ENCODE data around the gene LPP. TPM values are rescaled to one million over a fixed set of nuclear protein-coding genes. Genes with fewer than 3 reads are reported as not detected.

LPP gene
- polyA plus RNA-seq, 2 donors, result 10.5 to 12.9 TPM

GRCh38 chr3:188209034-188209433, 55.1 kb downstream of the LPP start:
- no peaks in the 10 kb centered on the region for H3K9me3 ChIP-seq (ENCODE audit: control insufficient read depth in 2 of 2, insufficient read depth in 1 of 2, low read depth in 1 of 2, low read length in 1 of 2)
- H3K27ac ChIP-seq (ENCODE audit: low read depth in 2 of 2, low read length in 1 of 2), result peak overlapping the region in 1 of 2 donors; percentile 40
- 73 to 81% methylated on average over 3 of the region's 3 CpGs for WGBS, 2 donors
- H3K4me1 ChIP-seq (ENCODE audit: control insufficient read depth in 2 of 2, insufficient read depth in 2 of 2, low read length in 1 of 2), result peaks cover 0 to under 1% of the 10 kb centered on the region in 2 donors
- no peak overlapping the region for H3K4me3 ChIP-seq (ENCODE audit: low read depth in 1 of 2, low read length in 2 of 2)
- no peaks in the 10 kb centered on the region for H3K27me3 ChIP-seq (ENCODE audit: control insufficient read depth in 1 of 2, insufficient read depth in 2 of 2, low read length in 2 of 2)
- peaks cover 0 to 2% of the 10 kb centered on the region in 2 donors for H3K36me3 ChIP-seq (ENCODE audit: control insufficient read depth in 2 of 2, insufficient read depth in 2 of 2, low read length in 1 of 2)

- Histone ChIP-seq H3K9me3 (ENCODE audit: control insufficient read depth in 2 of 2, insufficient read depth in 1 of 2, low read depth in 1 of 2, low read length in 1 of 2) (no peaks in the 10 kb centered on the region), H3K27ac (ENCODE audit: low read depth in 2 of 2, low read length in 1 of 2) (peak overlapping the region; percentile 21 to 40), H3K4me3 (ENCODE audit: low read depth in 1 of 2, low read length in 2 of 2) (no peak overlapping the region), H3K27me3 (ENCODE audit: control insufficient read depth in 1 of 2, insufficient read depth in 2 of 2, low read length in 2 of 2) (no peaks in the 10 kb centered on the region), H3K4me1 (ENCODE audit: control insufficient read depth in 2 of 2, insufficient read depth in 2 of 2, low read length in 1 of 2) (no peaks in the 10 kb centered on the region), H3K36me3 (ENCODE audit: control insufficient read depth in 2 of 2, insufficient read depth in 2 of 2, low read length in 1 of 2) (peaks cover 0 to 2% of the 10 kb centered on the region in 2 donors)
- WGBS, 2 donors, result 76 to 83% methylated on average over 1 of the region's 1 CpG
These were observed 55.8 kb downstream of the LPP start for GRCh38 chr3:188209740-188210139.

- Histone ChIP-seq H3K4me1 (ENCODE audit: control insufficient read depth in 2 of 2, insufficient read depth in 2 of 2, low read length in 1 of 2) (no peaks in the 10 kb centered on the region), H3K4me3 (ENCODE audit: low read depth in 1 of 2, low read length in 2 of 2) (no peak overlapping the region), H3K27ac (ENCODE audit: low read depth in 2 of 2, low read length in 1 of 2) (peak overlapping the region; percentile 22 to 33), H3K27me3 (ENCODE audit: control insufficient read depth in 1 of 2, insufficient read depth in 2 of 2, low read length in 2 of 2) (no peaks in the 10 kb centered on the region), H3K36me3 (ENCODE audit: control insufficient read depth in 2 of 2, insufficient read depth in 2 of 2, low read length in 1 of 2) (no peaks in the 10 kb centered on the region), H3K9me3 (ENCODE audit: control insufficient read depth in 2 of 2, insufficient read depth in 1 of 2, low read depth in 1 of 2, low read length in 1 of 2) (no peaks in the 10 kb centered on the region)
- WGBS, 2 donors, result 81 to 90% methylated on average over 4 of the region's 4 CpGs
These were observed 57.5 kb downstream of the LPP start for GRCh38 chr3:188211476-188211875.

- H3K27me3 ChIP-seq (ENCODE audit: control insufficient read depth in 1 of 2, insufficient read depth in 2 of 2, low read length in 2 of 2), result no peaks in the 10 kb centered on the region
- WGBS, 2 donors, result 69% methylated on average over 9 of the region's 9 CpGs
- peak overlapping the region; percentile 71 to 88 for H3K27ac ChIP-seq (ENCODE audit: low read depth in 2 of 2, low read length in 1 of 2)
- H3K36me3 ChIP-seq (ENCODE audit: control insufficient read depth in 2 of 2, insufficient read depth in 2 of 2, low read length in 1 of 2), result no peaks in the 10 kb centered on the region
- no peaks in the 10 kb centered on the region for H3K9me3 ChIP-seq (ENCODE audit: control insufficient read depth in 2 of 2, insufficient read depth in 1 of 2, low read depth in 1 of 2, low read length in 1 of 2)
- no peaks in the 10 kb centered on the region for H3K4me1 ChIP-seq (ENCODE audit: control insufficient read depth in 2 of 2, insufficient read depth in 2 of 2, low read length in 1 of 2)
- peak overlapping the region; percentile 15 to 37 for H3K4me3 ChIP-seq (ENCODE audit: low read depth in 1 of 2, low read length in 2 of 2)
These were observed 58.5 kb downstream of the LPP start for GRCh38 chr3:188212308-188212969.

GRCh38 chr3:188214442-188214841, 60.5 kb downstream of the LPP start:
- Histone ChIP-seq H3K9me3 (ENCODE audit: control insufficient read depth in 2 of 2, insufficient read depth in 1 of 2, low read depth in 1 of 2, low read length in 1 of 2) (no peaks in the 10 kb centered on the region), H3K4me1 (ENCODE audit: control insufficient read depth in 2 of 2, insufficient read depth in 2 of 2, low read length in 1 of 2) (no peaks in the 10 kb centered on the region), H3K36me3 (ENCODE audit: control insufficient read depth in 2 of 2, insufficient read depth in 2 of 2, low read length in 1 of 2) (no peaks in the 10 kb centered on the region), H3K27ac (ENCODE audit: low read depth in 2 of 2, low read length in 1 of 2) (peak overlapping the region; percentile 59 to 80), H3K27me3 (ENCODE audit: control insufficient read depth in 1 of 2, insufficient read depth in 2 of 2, low read length in 2 of 2) (no peaks in the 10 kb centered on the region), H3K4me3 (ENCODE audit: low read depth in 1 of 2, low read length in 2 of 2) (peak overlapping the region in 1 of 2 donors; percentile 40)
- 57 to 78% methylated on average over 1 of the region's 1 CpG for WGBS, 2 donors

GRCh38 chr3:188215129-188215528, 61.2 kb downstream of the LPP start:
- H3K4me1 ChIP-seq (ENCODE audit: control insufficient read depth in 2 of 2, insufficient read depth in 2 of 2, low read length in 1 of 2), result no peaks in the 10 kb centered on the region
- WGBS, 2 donors, result 74 to 91% methylated on average over 2 of the region's 2 CpGs
- peak overlapping the region in 1 of 2 donors; percentile 40 for H3K4me3 ChIP-seq (ENCODE audit: low read depth in 1 of 2, low read length in 2 of 2)
- H3K27me3 ChIP-seq (ENCODE audit: control insufficient read depth in 1 of 2, insufficient read depth in 2 of 2, low read length in 2 of 2), result no peaks in the 10 kb centered on the region
- H3K36me3 ChIP-seq (ENCODE audit: control insufficient read depth in 2 of 2, insufficient read depth in 2 of 2, low read length in 1 of 2), result no peaks in the 10 kb centered on the region
- H3K9me3 ChIP-seq (ENCODE audit: control insufficient read depth in 2 of 2, insufficient read depth in 1 of 2, low read depth in 1 of 2, low read length in 1 of 2), result no peaks in the 10 kb centered on the region
- peak overlapping the region; percentile 54 to 66 for H3K27ac ChIP-seq (ENCODE audit: low read depth in 2 of 2, low read length in 1 of 2)

GRCh38 chr3:188217011-188217463, 63.1 kb downstream of the LPP start:
- Histone ChIP-seq H3K9me3 (ENCODE audit: control insufficient read depth in 2 of 2, insufficient read depth in 1 of 2, low read depth in 1 of 2, low read length in 1 of 2) (no peaks in the 10 kb centered on the region), H3K27me3 (ENCODE audit: control insufficient read depth in 1 of 2, insufficient read depth in 2 of 2, low read length in 2 of 2) (no peaks in the 10 kb centered on the region), H3K36me3 (ENCODE audit: control insufficient read depth in 2 of 2, insufficient read depth in 2 of 2, low read length in 1 of 2) (no peaks in the 10 kb centered on the region), H3K27ac (ENCODE audit: low read depth in 2 of 2, low read length in 1 of 2) (peak overlapping the region; percentile 36 to 72), H3K4me3 (ENCODE audit: low read depth in 1 of 2, low read length in 2 of 2) (peak overlapping the region in 1 of 2 donors; percentile 31), H3K4me1 (ENCODE audit: control insufficient read depth in 2 of 2, insufficient read depth in 2 of 2, low read length in 1 of 2) (no peaks in the 10 kb centered on the region)
- 59 to 81% methylated on average over 4 of the region's 4 CpGs for WGBS, 2 donors

- peak overlapping the region; percentile 46 to 72 for H3K27ac ChIP-seq (ENCODE audit: low read depth in 2 of 2, low read length in 1 of 2)
- H3K4me1 ChIP-seq (ENCODE audit: control insufficient read depth in 2 of 2, insufficient read depth in 2 of 2, low read length in 1 of 2), result no peaks in the 10 kb centered on the region
These were observed 63.8 kb downstream of the LPP start for GRCh38 chr3:188217726-188218125.

GRCh38 chr3:188218603-188219002, 64.6 kb downstream of the LPP start:
- no peaks in the 10 kb centered on the region for H3K4me1 ChIP-seq (ENCODE audit: control insufficient read depth in 2 of 2, insufficient read depth in 2 of 2, low read length in 1 of 2)
- no peak overlapping the region for H3K27ac ChIP-seq (ENCODE audit: low read depth in 2 of 2, low read length in 1 of 2)
- no peaks in the 10 kb centered on the region for H3K36me3 ChIP-seq (ENCODE audit: control insufficient read depth in 2 of 2, insufficient read depth in 2 of 2, low read length in 1 of 2)
- WGBS, 2 donors, result 66 to 67% methylated on average over 1 of the region's 1 CpG
- no peak overlapping the region for H3K4me3 ChIP-seq (ENCODE audit: low read depth in 1 of 2, low read length in 2 of 2)
- H3K27me3 ChIP-seq (ENCODE audit: control insufficient read depth in 1 of 2, insufficient read depth in 2 of 2, low read length in 2 of 2), result no peaks in the 10 kb centered on the region
- H3K9me3 ChIP-seq (ENCODE audit: control insufficient read depth in 2 of 2, insufficient read depth in 1 of 2, low read depth in 1 of 2, low read length in 1 of 2), result no peaks in the 10 kb centered on the region

More at GRCh38 chr3:188217726-188218125, 63.8 kb downstream of the LPP start:
- WGBS, 2 donors, result 64 to 67% methylated on average over 4 of the region's 4 CpGs
- H3K36me3 ChIP-seq (ENCODE audit: control insufficient read depth in 2 of 2, insufficient read depth in 2 of 2, low read length in 1 of 2), result no peaks in the 10 kb centered on the region
- H3K4me3 ChIP-seq (ENCODE audit: low read depth in 1 of 2, low read length in 2 of 2), result peak overlapping the region in 1 of 2 donors; percentile 31
- no peaks in the 10 kb centered on the region for H3K9me3 ChIP-seq (ENCODE audit: control insufficient read depth in 2 of 2, insufficient read depth in 1 of 2, low read depth in 1 of 2, low read length in 1 of 2)
- H3K27me3 ChIP-seq (ENCODE audit: control insufficient read depth in 1 of 2, insufficient read depth in 2 of 2, low read length in 2 of 2), result no peaks in the 10 kb centered on the region

- Histone ChIP-seq H3K27ac (ENCODE audit: low read depth in 2 of 2, low read length in 1 of 2) (peak overlapping the region; percentile 57 to 84), H3K36me3 (ENCODE audit: control insufficient read depth in 2 of 2, insufficient read depth in 2 of 2, low read length in 1 of 2) (no peaks in the 10 kb centered on the region), H3K4me3 (ENCODE audit: low read depth in 1 of 2, low read length in 2 of 2) (no peak overlapping the region), H3K27me3 (ENCODE audit: control insufficient read depth in 1 of 2, insufficient read depth in 2 of 2, low read length in 2 of 2) (no peaks in the 10 kb centered on the region), H3K9me3 (ENCODE audit: control insufficient read depth in 2 of 2, insufficient read depth in 1 of 2, low read depth in 1 of 2, low read length in 1 of 2) (no peaks in the 10 kb centered on the region), H3K4me1 (ENCODE audit: control insufficient read depth in 2 of 2, insufficient read depth in 2 of 2, low read length in 1 of 2) (no peaks in the 10 kb centered on the region)
- WGBS, 2 donors, result 73 to 85% methylated on average over 5 of the region's 5 CpGs
These were observed 65.2 kb downstream of the LPP start for GRCh38 chr3:188219147-188219546.
